Measurements from ENCODE around the gene TMEM109.

GRCh38 chr11:60918939-60919265 is 4.9 kb downstream of the TMEM109 start:
- TF ChIP-seq, protein P1, sequence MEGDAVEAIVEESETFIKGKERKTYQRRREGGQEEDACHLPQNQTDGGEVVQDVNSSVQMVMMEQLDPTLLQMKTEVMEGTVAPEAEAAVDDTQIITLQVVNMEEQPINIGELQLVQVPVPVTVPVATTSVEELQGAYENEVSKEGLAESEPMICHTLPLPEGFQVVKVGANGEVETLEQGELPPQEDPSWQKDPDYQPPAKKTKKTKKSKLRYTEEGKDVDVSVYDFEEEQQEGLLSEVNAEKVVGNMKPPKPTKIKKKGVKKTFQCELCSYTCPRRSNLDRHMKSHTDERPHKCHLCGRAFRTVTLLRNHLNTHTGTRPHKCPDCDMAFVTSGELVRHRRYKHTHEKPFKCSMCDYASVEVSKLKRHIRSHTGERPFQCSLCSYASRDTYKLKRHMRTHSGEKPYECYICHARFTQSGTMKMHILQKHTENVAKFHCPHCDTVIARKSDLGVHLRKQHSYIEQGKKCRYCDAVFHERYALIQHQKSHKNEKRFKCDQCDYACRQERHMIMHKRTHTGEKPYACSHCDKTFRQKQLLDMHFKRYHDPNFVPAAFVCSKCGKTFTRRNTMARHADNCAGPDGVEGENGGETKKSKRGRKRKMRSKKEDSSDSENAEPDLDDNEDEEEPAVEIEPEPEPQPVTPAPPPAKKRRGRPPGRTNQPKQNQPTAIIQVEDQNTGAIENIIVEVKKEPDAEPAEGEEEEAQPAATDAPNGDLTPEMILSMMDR (IDR thresholded peaks at IDR 0.05), result no peak
- TF ChIP-seq EP300 (IDR thresholded peaks at IDR 0.05) (no peak), SMC3 (IDR thresholded peaks at IDR 0.05) (no peak), RCOR1 (IDR thresholded peaks at IDR 0.05; ENCODE audit: low read depth, low read length) (no peak)
- TF ChIP-seq, protein P2, sequence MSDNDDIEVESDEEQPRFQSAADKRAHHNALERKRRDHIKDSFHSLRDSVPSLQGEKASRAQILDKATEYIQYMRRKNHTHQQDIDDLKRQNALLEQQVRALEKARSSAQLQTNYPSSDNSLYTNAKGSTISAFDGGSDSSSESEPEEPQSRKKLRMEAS (IDR thresholded peaks at IDR 0.05), result no peak
